ENCODE data around the gene C20orf204.
"Not testable (repeated sequence)": the region's sequence is repeated elsewhere in the genome, so short reads cannot be mapped to it uniquely, and the experiment has no call there.

The C20orf204 gene

GRCh38 chr20:64035933-64036345 lies at the start of gene C20orf204:
TSS of gene C20orf204 (plus strand) at chr20:64036182. CDS start at chr20:64036324, 142 bp downstream.
- DNase-seq = no peak

- no peak for DNase-seq
Measured at GRCh38 chr20:64000906-64001305, 35.1 kb upstream of the C20orf204 start.

- DNase-seq = no peak
Measured at GRCh38 chr20:64001607-64002011, 34.4 kb upstream of the C20orf204 start.

- no peak for DNase-seq
Measured at GRCh38 chr20:64003960-64004725, 31.8 kb upstream of the C20orf204 start.

- DNase-seq = no peak
Measured at GRCh38 chr20:64005394-64005793, 30.6 kb upstream of the C20orf204 start.

GRCh38 chr20:64006490-64006889 lies 29.5 kb upstream of the C20orf204 start:
- no peak for DNase-seq

- no peak for DNase-seq
Measured at GRCh38 chr20:64006902-64007301, 29.1 kb upstream of the C20orf204 start.

GRCh38 chr20:64009811-64010387 lies 26.1 kb upstream of the C20orf204 start:
- DNase-seq = no peak

- DNase-seq = no peak
Measured at GRCh38 chr20:64010711-64011237, 25.2 kb upstream of the C20orf204 start.

GRCh38 chr20:64011366-64011779 lies 24.6 kb upstream of the C20orf204 start:
- no peak for DNase-seq

GRCh38 chr20:64012385-64013154 lies 23.4 kb upstream of the C20orf204 start:
- DNase-seq = not testable (repeated sequence)

- DNase-seq = no peak
Measured at GRCh38 chr20:64015635-64016034, 20.3 kb upstream of the C20orf204 start.

GRCh38 chr20:64021124-64021975 lies 14.6 kb upstream of the C20orf204 start:
- no peak for DNase-seq

- DNase-seq = no peak
Measured at GRCh38 chr20:64022671-64023360, 13.2 kb upstream of the C20orf204 start.

GRCh38 chr20:64023361-64024140 lies 12.4 kb upstream of the C20orf204 start:
- no peak for DNase-seq

- DNase-seq = no peak
Measured at GRCh38 chr20:64024141-64024990, 11.6 kb upstream of the C20orf204 start.

- DNase-seq = no peak
Measured at GRCh38 chr20:64025101-64025825, 10.7 kb upstream of the C20orf204 start.

- DNase-seq = no peak
Measured at GRCh38 chr20:64025826-64026412, 10.1 kb upstream of the C20orf204 start.
